Caco-2 (cell line): ENCODE measurements around the gene KLC4. TPM values are rescaled to one million over a fixed set of nuclear protein-coding genes. Genes with fewer than 3 reads are reported as not detected.

Source experiments
- BruUV-seq: library from RNA; stranded (reverse); fragments of 400-500 nt; replicated peaks from 2 replicates; lab custom pipeline; 2021; lab: Mats Ljungman, UMichigan
- CTCF ChIA-PET: fragments of 300-600 bp; sonication (Branson Sonifier 250); formaldehyde crosslinking; loops from one replicate; lab custom pipeline; 2022; ENCODE audit warnings: antibody characterized with exemption; lab: Charles Lee
- POLR2A ChIA-PET: fragments of 300-600 bp; sonication (Branson Sonifier 250); formaldehyde crosslinking; loops from one replicate; lab custom pipeline; 2022; ENCODE audit warnings: antibody characterized with exemption; lab: Charles Lee
- DNase-seq, 2 experiments: peaks; one replicate each; pipeline versions ENCODE4 v3.0.0 to v3.0.0-alpha.2; 2020 to 2022
- H3K27me3 ChIP-seq: replicated peaks from 2 replicates; pipeline ENCODE4 v1.6.0; 2011; ENCODE audit warnings: low read length; ENCODE audit not compliant: control insufficient read depth, insufficient read depth
- H3K36me3 ChIP-seq: 2 replicates; pipeline ENCODE4 v1.5.1; 2011; ENCODE audit warnings: low read length; ENCODE audit not compliant: control insufficient read depth, insufficient read depth
- H3K4me1 ChIP-seq: fragments of 250-450 bp; sonication (Bioruptor Pico); 2 replicates; pipeline ENCODE4 v1.5.1; 2020; ENCODE audit warnings: mild to moderate bottlenecking
- H3K4me3 ChIP-seq: 2 replicates; pipeline ENCODE4 v1.5.1; 2011; ENCODE audit warnings: low read depth, mild to moderate bottlenecking, control low read depth, low read length
- H3K9me3 ChIP-seq: fragments of 250-450 bp; sonication (Bioruptor Pico); 2 replicates; pipeline ENCODE4 v1.5.1; 2020; ENCODE audit warnings: mild to moderate bottlenecking, moderate library complexity
- H3K27ac Mint-ChIP-seq: one replicate; pipeline ENCODE4 v1.8.0; 2022; ENCODE audit warnings: mixed read lengths; ENCODE audit not compliant: unreplicated experiment
- H3K27me3 Mint-ChIP-seq: one replicate; pipeline ENCODE4 v1.8.0; 2022; ENCODE audit warnings: mixed read lengths; ENCODE audit not compliant: insufficient read depth, unreplicated experiment
- H3K36me3 Mint-ChIP-seq: one replicate; pipeline ENCODE4 v1.8.0; 2022; ENCODE audit warnings: mild to moderate bottlenecking, mixed read lengths; ENCODE audit not compliant: insufficient read depth, unreplicated experiment
- H3K4me1 Mint-ChIP-seq: one replicate; pipeline ENCODE4 v1.8.0; 2022; ENCODE audit warnings: low read depth, mixed read lengths; ENCODE audit not compliant: unreplicated experiment
- H3K4me3 Mint-ChIP-seq: one replicate; pipeline ENCODE4 v1.8.0; 2022; ENCODE audit warnings: mild to moderate bottlenecking, moderate library complexity, mixed read lengths; ENCODE audit not compliant: unreplicated experiment
- H3K9me3 Mint-ChIP-seq: one replicate; pipeline ENCODE4 v1.8.0; 2022; ENCODE audit warnings: mixed read lengths; ENCODE audit not compliant: unreplicated experiment
- intact Hi-C: fragments of 100-400 bp; cut with micrococcal nuclease; formaldehyde crosslinking; loops from one replicate; pipeline ENCODE4 v1.10.0; 2022; ENCODE audit not compliant: unreplicated experiment
- total RNA-seq: library from RNA; stranded (reverse); gene quantifications from 2 replicates; pipeline ENCODE4 v1.2.3, GENCODE V29; 2022
- TF ChIP-seq, protein P1 (sequence below), 2 experiments: fragments of 200-600 bp in 1 of 2; IDR thresholded peaks; 1 replicate in 1 of 2; 2 replicates in 1 of 2; pipeline versions ENCODE4 v1.5.1 to v1.8.0; 2011 to 2022; ENCODE audit warnings: antibody characterized with exemption in 1 of 2, control low read depth in 1 of 2, inconsistent platforms in 1 of 2, low read depth in 1 of 2, low read length in 1 of 2, mild to moderate bottlenecking in 1 of 2, moderate library complexity in 1 of 2; ENCODE audit not compliant: insufficient read depth in 1 of 2, severe bottlenecking in 1 of 2, unreplicated experiment in 1 of 2

Gene KLC4
- total RNA-seq, 1 experiment from 2014 or later, result 47.7 TPM

DNA sequence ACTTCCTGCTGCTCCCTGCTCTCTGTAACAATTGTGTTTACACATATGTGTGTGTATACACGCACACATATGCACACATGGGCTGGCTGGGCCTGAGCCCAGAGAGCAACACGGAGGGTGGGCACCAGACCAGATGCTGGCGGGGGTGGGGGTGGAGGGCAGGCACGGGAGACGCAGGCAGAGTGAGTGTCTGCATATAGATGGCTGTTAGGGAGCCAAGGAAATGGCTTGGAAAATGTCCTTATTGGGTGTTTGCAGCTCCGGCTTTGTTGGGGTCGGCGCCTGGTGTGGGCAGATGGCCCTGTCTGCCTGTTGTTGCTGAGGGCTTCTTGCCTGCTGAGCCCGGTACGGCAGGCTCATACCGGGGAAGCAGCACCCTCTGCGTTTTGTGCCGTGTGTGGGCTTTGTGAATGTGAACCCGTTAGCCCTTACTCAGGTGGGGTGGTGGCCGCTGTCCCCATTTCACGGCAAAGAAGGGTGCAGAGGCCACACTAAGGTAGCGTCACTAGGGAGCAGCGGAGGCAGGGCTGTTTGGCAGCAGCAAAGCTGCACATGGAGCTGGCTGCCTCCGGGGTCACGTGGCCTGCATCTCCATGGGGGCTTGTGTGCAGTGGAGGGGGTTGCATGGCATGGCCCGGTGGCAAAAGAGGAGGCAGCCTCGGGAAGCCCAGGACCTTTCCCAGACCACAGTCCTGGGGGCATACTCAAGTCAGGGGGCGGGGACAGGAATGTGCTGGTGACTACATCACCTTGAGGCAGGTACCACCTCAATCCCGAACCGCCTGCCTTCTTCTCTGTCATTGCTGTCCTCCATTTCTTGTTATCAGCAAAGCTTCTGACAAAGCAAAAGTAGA lies 64.3 kb downstream of the KLC4 start:
- intact Hi-C loops, result no loop called here
- no peak overlapping the region for H3K4me3 ChIP-seq
- CTCF ChIA-PET, result no interaction called here
- no peak for DNase-seq
- POLR2A ChIA-PET, result no interaction called here
- Mint-ChIP-seq H3K4me1 (peaks cover 7% of the 10 kb centered on the region), H3K27me3 (no peaks in the 10 kb centered on the region), H3K36me3 (peaks cover 4% of the 10 kb centered on the region), H3K9me3 (no peaks in the 10 kb centered on the region), H3K4me3 (no peak overlapping the region), H3K27ac (no peak overlapping the region)
- H3K36me3 ChIP-seq, result no peaks in the 10 kb centered on the region
- BruUV-seq, result no TSS peak
- H3K4me1 ChIP-seq, result no peaks in the 10 kb centered on the region
- no peaks in the 10 kb centered on the region for H3K9me3 ChIP-seq
- no peaks in the 10 kb centered on the region for H3K27me3 ChIP-seq
- TF ChIP-seq, protein P1, sequence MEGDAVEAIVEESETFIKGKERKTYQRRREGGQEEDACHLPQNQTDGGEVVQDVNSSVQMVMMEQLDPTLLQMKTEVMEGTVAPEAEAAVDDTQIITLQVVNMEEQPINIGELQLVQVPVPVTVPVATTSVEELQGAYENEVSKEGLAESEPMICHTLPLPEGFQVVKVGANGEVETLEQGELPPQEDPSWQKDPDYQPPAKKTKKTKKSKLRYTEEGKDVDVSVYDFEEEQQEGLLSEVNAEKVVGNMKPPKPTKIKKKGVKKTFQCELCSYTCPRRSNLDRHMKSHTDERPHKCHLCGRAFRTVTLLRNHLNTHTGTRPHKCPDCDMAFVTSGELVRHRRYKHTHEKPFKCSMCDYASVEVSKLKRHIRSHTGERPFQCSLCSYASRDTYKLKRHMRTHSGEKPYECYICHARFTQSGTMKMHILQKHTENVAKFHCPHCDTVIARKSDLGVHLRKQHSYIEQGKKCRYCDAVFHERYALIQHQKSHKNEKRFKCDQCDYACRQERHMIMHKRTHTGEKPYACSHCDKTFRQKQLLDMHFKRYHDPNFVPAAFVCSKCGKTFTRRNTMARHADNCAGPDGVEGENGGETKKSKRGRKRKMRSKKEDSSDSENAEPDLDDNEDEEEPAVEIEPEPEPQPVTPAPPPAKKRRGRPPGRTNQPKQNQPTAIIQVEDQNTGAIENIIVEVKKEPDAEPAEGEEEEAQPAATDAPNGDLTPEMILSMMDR (IDR thresholded peaks at IDR 0.05; ENCODE audit: insufficient read depth in 1 of 2, low read depth in 1 of 2, low read length in 1 of 2, severe bottlenecking in 1 of 2, unreplicated experiment in 1 of 2), result no peak

DNA sequence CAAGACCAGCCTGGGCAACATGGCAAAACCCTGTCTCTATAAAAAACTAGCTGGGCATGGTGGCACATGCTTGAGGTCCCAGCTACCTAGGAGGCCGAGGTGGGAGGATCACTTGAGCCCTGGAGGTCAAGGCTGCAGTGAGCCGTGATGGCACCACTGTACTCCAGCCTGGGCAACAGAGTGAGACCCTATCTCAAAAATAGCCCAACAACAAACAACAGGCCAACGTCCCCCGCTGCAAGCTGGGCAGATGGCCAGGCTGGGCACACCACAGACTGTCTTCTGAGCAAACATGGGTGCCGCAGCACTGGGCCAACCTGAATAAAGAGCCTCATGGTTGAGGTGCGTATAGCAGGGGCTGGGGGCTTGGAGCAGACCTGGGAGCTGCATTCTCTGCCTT lies 65.0 kb downstream of the KLC4 start:
- intact Hi-C loops, result no loop called here
- Mint-ChIP-seq H3K27me3 (no peaks in the 10 kb centered on the region), H3K36me3 (peaks cover 4% of the 10 kb centered on the region), H3K27ac (no peak overlapping the region), H3K4me1 (peaks cover 7% of the 10 kb centered on the region), H3K9me3 (no peaks in the 10 kb centered on the region), H3K4me3 (no peak overlapping the region)
- ChIA-PET POLR2A (no interaction called here), CTCF (no interaction called here)
- Histone ChIP-seq H3K4me3 (no peak overlapping the region), H3K36me3 (no peaks in the 10 kb centered on the region), H3K27me3 (no peaks in the 10 kb centered on the region), H3K9me3 (no peaks in the 10 kb centered on the region), H3K4me1 (no peaks in the 10 kb centered on the region)
- TF ChIP-seq, protein P1 (IDR thresholded peaks at IDR 0.05; ENCODE audit: insufficient read depth in 1 of 2, low read depth in 1 of 2, low read length in 1 of 2, severe bottlenecking in 1 of 2, unreplicated experiment in 1 of 2), result no peak
- no TSS peak for BruUV-seq
- DNase-seq, result no peak

Other genes starting within 250 kb of the KLC4 start
- 103 and 110 TPM in 2 replicates for gene RPL7L1, start 180.0 kb upstream of the KLC4 start, total RNA-seq
- gene PTCRA, start 143.6 kb upstream of the KLC4 start, total RNA-seq, result not detected in 2 replicates
- 49.2 and 56.1 TPM in 2 replicates for gene CNPY3, start 130.2 kb upstream of the KLC4 start, total RNA-seq
- gene GNMT, start 98.9 kb upstream of the KLC4 start, total RNA-seq, result not detected in 2 replicates
- 6.9 and 8.2 TPM in 2 replicates for gene PEX6, start 80.5 kb upstream of the KLC4 start, total RNA-seq
- gene PPP2R5D, start 75.1 kb upstream of the KLC4 start, total RNA-seq, result 44.4 and 45.0 TPM in 2 replicates
- 60.3 and 62.3 TPM in 2 replicates for gene MEA1, start 45.7 kb upstream of the KLC4 start, total RNA-seq
- 62.9 and 66.8 TPM in 2 replicates for gene KLHDC3, start 45.4 kb upstream of the KLC4 start, total RNA-seq
- 71.0 and 74.9 TPM in 2 replicates for gene RRP36, start 38.0 kb upstream of the KLC4 start, total RNA-seq
- 25.3 and 26.7 TPM in 2 replicates for gene CUL7, start 5.8 kb upstream of the KLC4 start, total RNA-seq
- 123 and 124 TPM in 2 replicates for gene MRPL2, start 197 bp upstream of the KLC4 start, total RNA-seq
- gene PTK7, start 16.7 kb downstream of the KLC4 start, total RNA-seq, result 175 and 180 TPM in 2 replicates
- gene SRF, start 111.6 kb downstream of the KLC4 start, total RNA-seq, result 31.3 and 32.1 TPM in 2 replicates
- 16.7 and 16.8 TPM in 2 replicates for gene CUL9, start 122.6 kb downstream of the KLC4 start, total RNA-seq
- gene DNPH1, start 169.8 kb downstream of the KLC4 start, total RNA-seq, result 56.1 and 62.6 TPM in 2 replicates
- gene TTBK1, start 183.8 kb downstream of the KLC4 start, total RNA-seq, result 0.51 and 0.61 TPM in 2 replicates
- not detected in 2 replicates for gene SLC22A7, start 238.6 kb downstream of the KLC4 start, total RNA-seq
- not detected in 2 replicates for gene CRIP3, start 249.2 kb downstream of the KLC4 start, total RNA-seq